ENCODE measurements around the gene USP40. TPM values are rescaled to one million over a fixed set of nuclear protein-coding genes. Genes with fewer than 3 reads are reported as not detected.

Gene USP40
- total RNA-seq, 1 donor from 2014 or later, result 20.0 TPM

- no peak overlapping the region for H3K27ac ChIP-seq (replicated peaks)
- no peak overlapping the region for H3K4me3 ChIP-seq
- intact Hi-C loops (cut with micrococcal nuclease), result no loop called here
- DNase-seq, result no peak
- H3K9me3 ChIP-seq (replicated peaks), result no peaks in the 10 kb centered on the region
- peaks cover 80% of the 10 kb centered on the region for H3K36me3 ChIP-seq
- no peak for TF ChIP-seq CTCF (IDR thresholded peaks at IDR 0.05; ENCODE audit: borderline replicate concordance)
- no peaks in the 10 kb centered on the region for H3K4me1 ChIP-seq
- no peaks in the 10 kb centered on the region for H3K27me3 ChIP-seq (ENCODE audit: low read depth)
Measured at GRCh38 chr2:233476651-233477547, 89.7 kb downstream of the USP40 start.

GRCh38 chr2:233476063-233476410 is 90.5 kb downstream of the USP40 start:
- no peak overlapping the region for H3K4me3 ChIP-seq

GRCh38 chr2:233474308-233475160 is 92.0 kb downstream of the USP40 start:
- TF ChIP-seq CTCF (IDR thresholded peaks at IDR 0.05; ENCODE audit: borderline replicate concordance), result no peak
- H3K9me3 ChIP-seq (replicated peaks), result no peaks in the 10 kb centered on the region
- no peak overlapping the region for H3K4me3 ChIP-seq
- H3K27me3 ChIP-seq (ENCODE audit: low read depth), result no peaks in the 10 kb centered on the region
- peak overlapping the region; percentile 67 for H3K27ac ChIP-seq (replicated peaks)
- DNase-seq, result no peak
- intact Hi-C loops (cut with micrococcal nuclease), result no loop called here
- peaks cover 17% of the 10 kb centered on the region for H3K4me1 ChIP-seq
- peaks cover 60% of the 10 kb centered on the region for H3K36me3 ChIP-seq

More at GRCh38 chr2:233476063-233476410, 90.5 kb downstream of the USP40 start:
- Histone ChIP-seq H3K4me1 (peaks cover 2% of the 10 kb centered on the region), H3K27ac (replicated peaks) (no peak overlapping the region), H3K36me3 (peaks cover 72% of the 10 kb centered on the region), H3K27me3 (ENCODE audit: low read depth) (no peaks in the 10 kb centered on the region), H3K9me3 (replicated peaks) (no peaks in the 10 kb centered on the region)
- no peak for DNase-seq
- no peak for TF ChIP-seq CTCF (IDR thresholded peaks at IDR 0.05; ENCODE audit: borderline replicate concordance)
- intact Hi-C loops (cut with micrococcal nuclease), result no loop called here

- Histone ChIP-seq H3K4me3 (no peak overlapping the region), H3K27ac (replicated peaks) (peak overlapping the region; percentile 67), H3K36me3 (peaks cover 60% of the 10 kb centered on the region), H3K9me3 (replicated peaks) (no peaks in the 10 kb centered on the region), H3K4me1 (peaks cover 24% of the 10 kb centered on the region), H3K27me3 (ENCODE audit: low read depth) (no peaks in the 10 kb centered on the region)
- no peak for TF ChIP-seq CTCF (IDR thresholded peaks at IDR 0.05; ENCODE audit: borderline replicate concordance)
- intact Hi-C loops (cut with micrococcal nuclease), result no loop called here
- no peak for DNase-seq
Measured at GRCh38 chr2:233473878-233474277, 92.7 kb downstream of the USP40 start.

GRCh38 chr2:233473386-233473791 is 93.2 kb downstream of the USP40 start:
- TF ChIP-seq CTCF (IDR thresholded peaks at IDR 0.05; ENCODE audit: borderline replicate concordance), result no peak
- H3K9me3 ChIP-seq (replicated peaks), result no peaks in the 10 kb centered on the region
- no peaks in the 10 kb centered on the region for H3K27me3 ChIP-seq (ENCODE audit: low read depth)
- DNase-seq, result no peak
- intact Hi-C loops (cut with micrococcal nuclease), result no loop called here
- H3K27ac ChIP-seq (replicated peaks), result peak overlapping the region; percentile 67
- H3K4me3 ChIP-seq, result no peak overlapping the region
- H3K36me3 ChIP-seq, result peaks cover 61% of the 10 kb centered on the region
- H3K4me1 ChIP-seq, result peaks cover 29% of the 10 kb centered on the region
